HepG2 (cell line): ENCODE results near the gene YIPF1. TPM values are rescaled to one million over a fixed set of nuclear protein-coding genes. Genes with fewer than 3 reads are reported as not detected.

Experiments used
- ARID4A ChIP-seq: sonication (generic); formaldehyde crosslinking; IDR thresholded peaks from 2 replicates; pipeline ENCODE4 v1.5.0; 2020; ENCODE audit warnings: mild to moderate bottlenecking, missing genetic modification reagents, borderline replicate concordance
- CCDC6 ChIP-seq: sonication (generic); formaldehyde crosslinking; IDR thresholded peaks from 2 replicates; pipeline ENCODE4 v1.8.1; 2022; ENCODE audit warnings: mild to moderate bottlenecking, missing genetic modification reagents, moderate library complexity
- FOXJ3 ChIP-seq: sonication (generic); formaldehyde crosslinking; IDR thresholded peaks from 2 replicates; pipeline ENCODE4 v1.4.0; 2020; ENCODE audit warnings: missing genetic modification reagents, mild to moderate bottlenecking, borderline replicate concordance
- GMEB2 ChIP-seq: IDR thresholded peaks from 2 replicates; pipeline ENCODE4 v1.6.1; 2016; ENCODE audit warnings: missing biosample characterization, missing genetic modification reagents, low read depth
- HNF4A ChIP-seq: sonication (generic); formaldehyde crosslinking; IDR thresholded peaks from 2 replicates; pipeline ENCODE4 v1.4.0; 2020; ENCODE audit warnings: missing genetic modification reagents
- NFYB ChIP-seq: sonication (generic); formaldehyde crosslinking; IDR thresholded peaks from 2 replicates; pipeline ENCODE4 v1.4.0; 2020; ENCODE audit warnings: missing genetic modification reagents
- NKX3-1 ChIP-seq: sonication (generic); formaldehyde crosslinking; IDR thresholded peaks from 2 replicates; pipeline ENCODE4 v1.5.0; 2020; ENCODE audit warnings: missing genetic modification reagents
- ONECUT2 ChIP-seq: sonication (generic); formaldehyde crosslinking; IDR thresholded peaks from 2 replicates; pipeline ENCODE4 v1.4.0; 2020; ENCODE audit warnings: missing genetic modification reagents
- ZBTB10 ChIP-seq: sonication (generic); formaldehyde crosslinking; IDR thresholded peaks from 2 replicates; pipeline ENCODE4 v1.4.0; 2020; ENCODE audit warnings: missing genetic modification reagents, borderline replicate concordance
- ZFP1 ChIP-seq: IDR thresholded peaks from 2 replicates; pipeline ENCODE4 v1.6.1; 2016
- ZFP91 ChIP-seq: sonication (generic); formaldehyde crosslinking; IDR thresholded peaks from 2 replicates; pipeline ENCODE4 v1.9.0; 2022; ENCODE audit warnings: missing genetic modification reagents, mild to moderate bottlenecking, borderline replicate concordance
- ZMAT3 ChIP-seq: sonication (generic); formaldehyde crosslinking; conservative IDR thresholded peaks from 2 replicates; pipeline ENCODE4 v1.7.0; 2021; ENCODE audit warnings: missing genetic modification reagents
- ZNF331 ChIP-seq: sonication (generic); formaldehyde crosslinking; IDR thresholded peaks from 2 replicates; pipeline ENCODE4 v1.4.0; 2020; ENCODE audit warnings: missing genetic modification reagents
- ZNF687 ChIP-seq: sonication (generic); formaldehyde crosslinking; IDR thresholded peaks from 2 replicates; pipeline ENCODE4 v1.5.1; 2020; ENCODE audit warnings: mild to moderate bottlenecking, missing genetic modification reagents, moderate library complexity
- polyA plus RNA-seq, 8 experiments: library from polyadenylated mRNA; depleted of rRNA in 3 of 8; stranded (reverse) in 7 of 8; unstranded in 1 of 8; fragments of >200 nt; fragmentation: Illumina TruSeq in 4 of 8; extraction: Trizol in 4 of 8; gene quantifications; 2 replicates each; pipeline versions ENCODE4 v1.2.1 to v1.2.3, GENCODE V29; 2011 to 2016; ENCODE audit warnings: low read depth in 4 of 8, missing spikeins in 1 of 8, mixed read lengths in 1 of 8; ENCODE audit not compliant: insufficient read depth in 1 of 8
- total RNA-seq, 5 experiments: library from RNA; depleted of rRNA; stranded (reverse); fragments of >200 nt; fragmentation: Illumina TruSeq; extraction: Trizol; gene quantifications; 2 replicates each; pipeline ENCODE4 v1.2.3, GENCODE V29; 2016; ENCODE audit warnings: low read depth in 1 of 5

Gene YIPF1
- total and polyA plus RNA-seq, 2 of the 13 experiments (the other 11 are each of a cell fraction or from before 2014, with no cell fraction given) = 21.1 to 31.9 TPM

GRCh38 chr1:53893999-53894636 lies 4.5 kb upstream of the YIPF1 start, which contains the start of gene DIO1 (continued):
- TF ChIP-seq ONECUT2 (CRISPR knock-in tag) = no peak
- TF ChIP-seq ZBTB10 (CRISPR knock-in tag) = peak; percentile 44; the same call in 1 of the 2 replicates
- peak; percentile 54; the same call in 1 of the 2 replicates for TF ChIP-seq NFYB (CRISPR knock-in tag)
- 0 out of 2 replicates have a peak, but pooled peaks have one; percentile 40 for TF ChIP-seq ZMAT3
- TF ChIP-seq ZFP91 = peak; percentile 67; the same call in 1 of the 2 replicates
- TF ChIP-seq CCDC6 (CRISPR knock-in tag) = peak; percentile 51; the same call in 1 of the 2 replicates
- 0 out of 2 replicates have a peak, but pooled peaks have one; percentile 15 for TF ChIP-seq ZNF331 (CRISPR knock-in tag)
- peak; percentile 71 for TF ChIP-seq ZNF687
- TF ChIP-seq ARID4A (CRISPR knock-in tag) = peak; percentile 18; the same call in 1 of the 2 replicates
- TF ChIP-seq HNF4A (CRISPR knock-in tag) = peak; percentile 23; the same call in 1 of the 2 replicates
- no peak for TF ChIP-seq GMEB2 (CRISPR knock-in tag)
- TF ChIP-seq FOXJ3 (CRISPR knock-in tag) = peak; percentile 28; the same call in 1 of the 2 replicates
- 0 out of 2 replicates have a peak, but pooled peaks have one; percentile 27 for TF ChIP-seq NKX3-1
- no peak for TF ChIP-seq ZFP1 (CRISPR knock-in tag)
